Endothelial cell of umbilical vein (primary cell): Measurements from ENCODE around the gene NR2C2.

Source experiments
- EZH2 ChIP-seq: IDR thresholded peaks from 2 replicates; pipeline ENCODE4 v1.6.1; 2012; ENCODE audit warnings: borderline replicate concordance, low read depth, mild to moderate bottlenecking, moderate library complexity, low read length, inconsistent platforms; ENCODE audit not compliant: severe bottlenecking
- POLR2A ChIP-seq: IDR thresholded peaks from 2 replicates; pipeline ENCODE4 v1.6.1; 2012; ENCODE audit warnings: low read depth, mild to moderate bottlenecking, control low read depth, low read length
- TF ChIP-seq, protein P1 (sequence below), 2 donors: IDR thresholded peaks; 1 replicate in 1 of 2; 2 replicates in 1 of 2; pipeline ENCODE4 v1.5.1; 2011; ENCODE audit warnings: low read length in 2 of 2, mild to moderate bottlenecking in 2 of 2, moderate library complexity in 2 of 2, control low read depth in 1 of 2, inconsistent platforms in 1 of 2, low read depth in 1 of 2; ENCODE audit not compliant: insufficient read depth in 1 of 2; ENCODE audit errors: extremely low read depth in 1 of 2

DNA sequence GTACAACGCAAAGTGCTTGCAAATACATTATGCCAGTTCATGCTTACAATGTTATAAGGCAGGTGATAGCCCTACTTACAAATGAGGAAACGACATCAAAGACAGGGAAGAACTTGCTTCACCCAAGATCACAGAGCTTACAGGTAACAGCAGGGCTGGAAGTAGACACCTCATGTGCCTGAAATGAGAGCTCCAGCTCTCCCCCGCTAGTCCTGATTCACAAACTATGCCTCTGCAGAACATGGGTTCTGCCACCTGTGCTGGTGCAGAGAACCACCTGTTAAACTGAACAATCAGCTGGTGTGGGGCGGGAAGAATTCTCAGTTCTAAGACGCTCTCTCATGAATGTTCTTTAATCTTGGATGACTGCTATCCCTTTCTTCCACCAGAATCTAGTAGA lies 144.2 kb downstream of the NR2C2 start:
- TF ChIP-seq POLR2A = no peak
- TF ChIP-seq, protein P1, sequence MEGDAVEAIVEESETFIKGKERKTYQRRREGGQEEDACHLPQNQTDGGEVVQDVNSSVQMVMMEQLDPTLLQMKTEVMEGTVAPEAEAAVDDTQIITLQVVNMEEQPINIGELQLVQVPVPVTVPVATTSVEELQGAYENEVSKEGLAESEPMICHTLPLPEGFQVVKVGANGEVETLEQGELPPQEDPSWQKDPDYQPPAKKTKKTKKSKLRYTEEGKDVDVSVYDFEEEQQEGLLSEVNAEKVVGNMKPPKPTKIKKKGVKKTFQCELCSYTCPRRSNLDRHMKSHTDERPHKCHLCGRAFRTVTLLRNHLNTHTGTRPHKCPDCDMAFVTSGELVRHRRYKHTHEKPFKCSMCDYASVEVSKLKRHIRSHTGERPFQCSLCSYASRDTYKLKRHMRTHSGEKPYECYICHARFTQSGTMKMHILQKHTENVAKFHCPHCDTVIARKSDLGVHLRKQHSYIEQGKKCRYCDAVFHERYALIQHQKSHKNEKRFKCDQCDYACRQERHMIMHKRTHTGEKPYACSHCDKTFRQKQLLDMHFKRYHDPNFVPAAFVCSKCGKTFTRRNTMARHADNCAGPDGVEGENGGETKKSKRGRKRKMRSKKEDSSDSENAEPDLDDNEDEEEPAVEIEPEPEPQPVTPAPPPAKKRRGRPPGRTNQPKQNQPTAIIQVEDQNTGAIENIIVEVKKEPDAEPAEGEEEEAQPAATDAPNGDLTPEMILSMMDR (IDR thresholded peaks at IDR 0.05; ENCODE audit: extremely low read depth in 1 of 2, insufficient read depth in 1 of 2, low read depth in 1 of 2, low read length in 2 of 2) = no peak
- TF ChIP-seq EZH2 = no peak
